Neural progenitor cell (in vitro differentiated cells): ENCODE results near the gene KBTBD7.

Experiments used
- CTCF ChIP-seq: fragments of 200-600 bp; sonication (generic); IDR thresholded peaks from 2 replicates; pipeline ENCODE4 v1.5.1; 2017; ENCODE audit warnings: antibody characterized with exemption, mild to moderate bottlenecking
- EZH2 ChIP-seq: fragments of 200-600 bp; sonication (generic); IDR thresholded peaks from 2 replicates; pipeline ENCODE4 v1.6.1; 2017; ENCODE audit warnings: antibody characterized with exemption, mild to moderate bottlenecking, moderate library complexity
- EZH2phosphoT487 ChIP-seq: fragments of 200-600 bp; sonication (generic); IDR thresholded peaks from 2 replicates; pipeline ENCODE4 v1.6.1; 2017; ENCODE audit warnings: antibody characterized with exemption

DNA sequence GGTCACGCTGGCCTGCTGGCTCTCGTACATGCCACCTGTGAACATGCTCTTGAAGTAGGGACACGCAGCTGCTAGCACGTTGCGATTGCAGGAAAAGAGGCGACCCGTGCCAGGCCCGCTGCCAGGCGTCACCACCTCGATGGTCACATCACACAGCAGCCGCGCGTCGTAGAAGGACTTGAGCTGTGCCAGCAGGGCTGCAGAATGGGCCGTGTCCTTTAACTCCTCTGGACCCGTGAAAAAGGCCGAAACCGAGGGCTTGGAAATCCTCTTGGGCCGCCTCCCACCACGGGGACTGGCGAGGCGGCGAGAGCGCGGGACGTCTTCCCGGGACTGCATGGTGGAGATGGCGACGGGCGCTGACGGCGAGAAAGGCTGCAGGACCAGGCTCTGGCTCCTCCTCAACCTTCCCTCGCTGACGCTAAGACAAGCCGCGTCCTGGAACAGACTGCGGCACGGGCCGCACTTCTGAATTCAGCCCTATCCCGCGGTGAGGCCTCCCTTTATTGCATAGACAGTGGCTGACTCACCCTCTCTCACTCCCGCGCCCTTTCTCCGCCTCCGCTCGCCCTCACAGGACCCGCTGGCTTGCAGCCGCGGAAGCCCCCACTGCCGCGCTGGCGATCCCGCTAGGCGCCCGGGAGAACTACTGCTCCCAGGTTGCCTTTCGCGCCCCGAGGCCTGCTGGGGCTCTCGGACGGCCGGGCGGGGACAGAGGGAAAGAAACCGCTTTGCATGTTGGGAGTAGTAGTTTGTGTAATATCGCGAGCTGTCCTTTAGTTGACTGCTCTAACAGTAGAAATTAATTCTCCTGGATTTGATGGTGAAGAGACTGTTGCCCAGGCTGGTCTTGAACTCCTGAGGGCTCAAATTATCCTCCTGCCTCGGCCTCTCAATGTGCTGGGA, at the start of gene KBTBD7:
- no peak for TF ChIP-seq CTCF
- TF ChIP-seq EZH2phosphoT487 = no peak
- TF ChIP-seq EZH2 = no peak
